ENCODE data around the gene TAOK1.

The TAOK1 gene

GRCh38 chr17:29378500-29378899 lies 11.7 kb upstream of the TAOK1 start:
- no peak overlapping the region for H3K4me3 ChIP-seq (ENCODE audit: low read length)
- DNase-seq (ENCODE audit: low read depth) = no peak
- TF ChIP-seq CTCF (conservative IDR thresholded peaks at IDR 0.05; ENCODE audit: low read depth, low read length) = no peak

- no peak for TF ChIP-seq CTCF (conservative IDR thresholded peaks at IDR 0.05; ENCODE audit: low read depth, low read length)
- no peak for DNase-seq (ENCODE audit: low read depth)
- H3K4me3 ChIP-seq (ENCODE audit: low read length) = no peak overlapping the region
These were observed 10.8 kb upstream of the TAOK1 start for GRCh38 chr17:29379084-29379991.

GRCh38 chr17:29383686-29384085 lies 6.5 kb upstream of the TAOK1 start:
- H3K4me3 ChIP-seq (ENCODE audit: low read length) = no peak overlapping the region
- no peak for TF ChIP-seq CTCF (conservative IDR thresholded peaks at IDR 0.05; ENCODE audit: low read depth, low read length)
- no peak for DNase-seq (ENCODE audit: low read depth)

- H3K4me3 ChIP-seq (ENCODE audit: low read length) = no peak overlapping the region
- peak; percentile 18 for TF ChIP-seq CTCF (conservative IDR thresholded peaks at IDR 0.05; ENCODE audit: low read depth, low read length)
- no peak for DNase-seq (ENCODE audit: low read depth)
These were observed 5.3 kb upstream of the TAOK1 start for GRCh38 chr17:29384901-29385300.

- H3K4me3 ChIP-seq (ENCODE audit: low read length) = no peak overlapping the region
- no peak for DNase-seq (ENCODE audit: low read depth)
- TF ChIP-seq CTCF (conservative IDR thresholded peaks at IDR 0.05; ENCODE audit: low read depth, low read length) = no peak
These were observed 3.4 kb upstream of the TAOK1 start for GRCh38 chr17:29386760-29387159.

- DNase-seq (ENCODE audit: low read depth) = no peak
- no peak overlapping the region for H3K4me3 ChIP-seq (ENCODE audit: low read length)
- no peak for TF ChIP-seq CTCF (conservative IDR thresholded peaks at IDR 0.05; ENCODE audit: low read depth, low read length)
These were observed 1.2 kb upstream of the TAOK1 start for GRCh38 chr17:29388937-29389336.
